Stimulated activated CD8-positive, alpha-beta memory T cell treated with anti-CD3 and anti-CD28 coated beads, Interleukin-15, amount 100 ng/mL, for 1 hour (primary cell): ENCODE data around the gene RGS7.
"Not testable (repeated sequence)": the region's sequence is repeated elsewhere in the genome, so short reads cannot be mapped to it uniquely, and the experiment has no call there.

ENCODE experiments used
- DNase-seq: peaks from one replicate; pipeline ENCODE4 v3.0.0-alpha.2; 2020; ENCODE audit warnings: low read depth

The RGS7 gene

DNA sequence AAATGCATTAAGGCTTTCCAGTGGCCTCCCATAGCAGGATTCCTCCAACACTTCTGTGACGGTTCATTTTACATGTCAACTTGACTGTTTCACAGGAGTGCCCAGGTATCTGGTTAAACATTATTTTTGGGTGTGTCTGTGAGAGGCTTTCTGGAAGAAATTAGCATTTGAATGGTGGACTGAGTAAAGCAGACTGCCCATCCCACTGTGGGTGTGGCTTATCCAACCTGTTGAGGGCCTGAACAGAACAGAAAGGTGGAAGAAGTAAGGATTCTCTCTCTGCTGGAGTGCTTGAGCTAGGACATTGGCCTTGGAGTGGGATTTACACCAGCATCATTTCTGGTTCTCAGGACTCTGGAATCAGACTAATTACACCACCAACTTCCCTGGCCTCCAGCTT is 85.6 kb downstream of the RGS7 start:
- DNase-seq, result no peak

DNA sequence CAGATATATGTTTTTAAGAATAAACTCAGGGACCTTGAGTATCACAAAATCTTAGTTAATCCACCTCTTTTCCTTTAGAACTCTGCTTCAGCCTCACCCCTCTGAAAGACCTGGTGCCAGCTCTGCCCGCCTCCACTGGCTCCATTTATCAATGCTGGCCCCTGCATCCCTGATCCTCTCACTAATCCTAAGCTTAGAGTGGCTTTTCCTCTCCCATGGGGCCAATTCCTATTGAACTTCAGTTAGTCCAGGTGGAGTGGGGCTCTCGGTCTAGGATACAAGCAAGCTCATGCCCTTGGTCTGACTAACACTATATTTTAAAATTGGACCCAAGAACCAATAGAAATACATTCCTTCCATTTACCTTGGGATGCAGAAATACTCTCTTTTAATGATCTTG is 87.0 kb downstream of the RGS7 start:
- DNase-seq, result no peak

DNA sequence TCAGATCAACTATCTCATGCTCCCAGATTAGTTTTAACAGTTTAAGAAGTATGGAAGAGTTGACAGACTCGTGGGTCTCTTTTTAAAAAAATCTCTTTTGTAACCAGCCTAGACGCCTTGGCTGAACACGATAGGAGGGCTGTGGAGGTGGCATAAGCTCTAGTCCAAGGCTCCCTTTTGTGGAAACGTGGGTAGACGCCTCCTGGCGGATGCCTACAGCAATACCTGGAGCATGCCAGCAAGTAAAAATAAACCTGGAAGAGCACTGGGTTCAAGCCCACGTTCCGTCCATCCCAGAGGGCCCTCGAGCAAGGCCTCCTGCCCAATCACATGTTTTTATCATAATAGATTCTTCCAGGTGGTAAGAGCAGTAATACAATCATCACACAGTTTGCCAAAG is 87.9 kb downstream of the RGS7 start:
- no peak for DNase-seq

DNA sequence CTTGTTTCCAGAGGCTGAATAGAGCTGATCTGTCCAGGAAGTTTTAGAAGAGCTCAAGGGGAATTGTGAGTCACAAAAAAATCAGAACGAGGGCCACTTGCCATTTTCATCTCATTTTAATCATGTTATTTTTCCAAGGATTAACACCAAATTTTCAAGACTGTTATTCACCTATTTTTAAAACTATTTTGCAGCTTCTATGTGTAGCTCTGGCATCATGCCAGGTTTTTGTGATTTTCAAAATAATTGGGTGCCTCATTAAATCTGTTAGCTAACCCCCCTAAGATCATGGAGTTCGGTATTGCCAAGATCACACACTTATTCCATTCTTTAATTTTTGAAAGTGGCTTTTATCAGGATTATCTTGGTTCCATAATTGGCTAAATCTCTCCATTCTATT is 90.9 kb downstream of the RGS7 start:
- DNase-seq, result no peak

DNA sequence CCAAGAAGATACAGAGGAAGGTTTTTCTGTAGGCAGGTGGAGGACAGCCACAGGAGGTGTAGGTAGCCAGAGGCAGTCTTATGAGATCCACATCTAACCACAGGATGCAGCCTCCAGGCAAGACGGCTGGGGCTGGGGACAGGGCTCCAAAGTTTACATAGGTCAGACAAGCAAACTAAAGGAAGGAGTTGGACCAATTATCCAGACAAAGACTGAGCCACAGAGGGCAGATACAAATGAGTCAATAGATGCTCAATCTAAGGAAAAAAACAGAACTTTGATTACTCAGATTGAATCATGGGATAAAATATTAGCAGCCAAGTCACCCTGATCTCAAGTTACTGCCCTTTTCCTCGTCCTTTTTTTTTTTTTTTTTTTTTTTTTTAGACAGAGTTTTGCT is 91.6 kb downstream of the RGS7 start:
- no peak for DNase-seq

DNA sequence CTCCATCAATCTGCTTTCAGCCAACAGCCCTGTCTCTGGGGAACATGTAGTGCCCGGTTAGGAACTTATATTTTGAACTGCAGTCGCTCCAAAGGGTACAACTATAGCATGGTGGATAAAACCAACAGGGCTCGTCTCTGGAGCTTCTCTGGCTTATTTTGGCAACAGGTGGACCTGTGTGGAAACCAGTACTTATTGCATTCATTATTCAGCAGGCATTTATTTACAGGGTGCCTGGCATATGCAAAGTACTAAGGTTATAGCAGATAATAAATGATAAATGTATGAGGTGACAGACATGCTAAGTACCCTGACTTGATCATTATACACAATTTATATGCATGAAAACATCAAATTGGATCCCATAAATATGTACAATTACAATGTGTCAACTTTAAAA is 93.7 kb downstream of the RGS7 start:
- DNase-seq, result no peak

DNA sequence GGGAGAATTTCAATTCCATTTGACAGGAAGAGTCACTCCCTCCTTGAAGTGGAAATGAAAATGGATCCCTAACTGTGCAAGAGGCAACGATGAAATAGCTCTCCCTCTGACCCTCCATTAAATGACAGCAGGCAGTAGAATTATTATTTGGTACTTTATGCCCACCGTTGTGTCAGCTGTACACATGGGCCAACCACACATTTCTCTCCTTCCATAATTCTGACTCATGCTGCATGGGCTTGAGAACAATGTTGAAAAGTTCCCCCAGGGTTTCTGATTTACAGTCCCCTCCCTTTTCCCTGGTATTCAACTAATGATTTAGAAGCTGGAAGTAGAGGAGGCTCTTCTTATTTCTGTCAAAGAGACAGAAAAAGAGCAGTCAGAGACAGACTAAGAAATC is 103.5 kb downstream of the RGS7 start:
- DNase-seq, result no peak

DNA sequence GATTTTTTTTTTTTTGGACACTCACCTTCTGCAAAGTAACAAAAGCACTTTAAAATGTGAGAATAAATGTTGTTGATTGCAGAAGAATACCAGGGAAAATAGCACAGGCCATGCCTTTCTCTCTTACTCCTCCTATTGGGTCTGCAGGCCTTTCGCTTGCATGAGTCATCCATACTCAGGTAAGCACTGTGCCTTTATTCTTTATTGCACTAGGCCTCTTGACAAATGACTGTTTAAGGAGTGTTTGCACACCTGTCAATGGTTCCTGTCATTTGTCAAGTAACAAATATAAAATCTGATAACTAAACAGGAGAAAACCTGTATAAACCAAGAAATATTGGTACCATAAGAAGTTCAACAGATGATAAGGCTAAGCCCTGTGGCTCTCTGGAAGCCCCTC is 106.5 kb downstream of the RGS7 start:
- DNase-seq, result no peak

DNA sequence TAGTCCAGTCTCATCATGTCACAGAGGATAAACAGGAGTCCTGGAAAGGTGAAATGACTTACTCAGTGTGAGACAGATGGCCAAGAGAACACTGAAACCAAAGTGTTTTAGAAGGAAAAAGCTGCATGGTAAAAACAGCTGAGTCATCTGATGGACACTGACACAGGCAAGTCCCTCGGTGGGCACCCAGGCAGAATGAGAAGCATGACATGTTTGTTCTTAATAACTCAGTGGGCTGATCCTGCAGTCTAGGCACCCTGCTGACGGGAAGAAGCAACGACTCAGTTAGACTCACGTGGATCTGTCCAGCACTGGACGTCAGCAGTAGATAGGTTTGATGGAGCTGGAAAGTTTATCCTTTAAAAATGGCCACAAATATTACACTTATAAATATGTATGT is 116.9 kb downstream of the RGS7 start:
- no peak for DNase-seq

DNA sequence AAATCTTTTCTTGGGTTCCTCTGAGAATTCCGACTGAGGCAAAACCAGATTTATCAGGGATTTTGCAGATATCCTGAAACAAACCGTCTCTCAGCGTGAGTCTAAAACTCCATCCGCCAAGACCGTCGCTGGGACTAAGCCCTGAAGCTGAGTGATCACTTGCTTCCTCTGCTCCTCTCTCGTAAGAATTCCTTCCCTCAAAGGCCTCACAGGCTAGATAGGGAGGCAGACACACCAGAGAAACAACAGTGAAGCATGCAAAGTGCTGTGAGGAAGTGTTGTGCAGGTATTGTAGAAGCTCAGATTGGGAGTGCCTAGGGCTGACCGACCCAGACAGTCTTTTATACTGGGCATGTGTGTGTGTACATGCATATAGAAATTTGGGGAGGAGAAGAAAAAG is 119.1 kb downstream of the RGS7 start:
- DNase-seq, result no peak

DNA sequence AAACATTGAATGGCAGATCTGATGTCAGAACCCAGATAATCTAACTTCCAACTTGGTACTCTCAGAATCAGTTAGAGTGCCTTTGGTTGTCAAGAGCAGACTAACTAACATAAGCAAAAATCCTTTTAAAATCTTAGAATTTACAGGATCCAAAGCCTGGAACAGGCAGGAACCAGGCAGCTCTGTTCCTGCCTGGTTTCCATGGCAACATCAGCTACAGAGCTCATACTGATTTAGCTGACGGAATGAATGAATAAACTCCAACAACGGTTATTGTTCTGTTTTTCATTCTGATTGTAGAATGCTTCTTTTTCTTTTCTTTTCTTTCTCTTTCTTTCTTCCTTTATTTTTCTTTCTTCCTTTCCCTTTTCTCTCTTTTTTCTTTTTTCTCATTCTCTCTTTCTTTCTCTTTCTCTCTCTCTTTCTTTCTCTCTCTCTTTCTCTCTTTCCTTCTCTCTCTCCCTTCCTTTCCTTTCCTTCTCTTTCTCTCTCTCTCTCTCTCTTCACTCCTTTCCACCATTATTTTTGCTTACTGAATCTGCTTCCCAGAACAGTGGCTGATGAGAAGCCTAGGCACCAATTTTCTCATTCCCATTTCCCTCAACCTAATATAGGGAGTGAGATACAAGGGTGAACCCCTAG is 121.6 kb downstream of the RGS7 start:
- no peak for DNase-seq

DNA sequence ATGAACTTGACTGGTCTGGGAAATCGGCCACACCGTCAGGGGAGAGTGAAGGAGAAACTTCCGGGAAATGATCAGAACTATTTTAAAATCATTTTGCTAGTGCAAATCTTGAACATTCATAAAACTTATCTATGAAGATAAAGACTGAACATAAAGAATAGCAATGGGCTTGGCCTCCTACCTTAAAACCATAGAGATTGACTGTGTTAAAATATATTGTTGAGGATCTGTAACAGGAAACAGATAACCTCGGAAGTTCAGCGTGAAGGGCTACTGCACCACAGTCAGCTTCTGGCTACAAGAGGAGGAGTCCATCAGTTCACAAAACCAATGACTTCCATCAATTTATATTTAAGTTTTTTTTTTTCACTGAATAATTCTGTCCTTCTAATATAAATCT is 127.3 kb downstream of the RGS7 start:
- no peak for DNase-seq

DNA sequence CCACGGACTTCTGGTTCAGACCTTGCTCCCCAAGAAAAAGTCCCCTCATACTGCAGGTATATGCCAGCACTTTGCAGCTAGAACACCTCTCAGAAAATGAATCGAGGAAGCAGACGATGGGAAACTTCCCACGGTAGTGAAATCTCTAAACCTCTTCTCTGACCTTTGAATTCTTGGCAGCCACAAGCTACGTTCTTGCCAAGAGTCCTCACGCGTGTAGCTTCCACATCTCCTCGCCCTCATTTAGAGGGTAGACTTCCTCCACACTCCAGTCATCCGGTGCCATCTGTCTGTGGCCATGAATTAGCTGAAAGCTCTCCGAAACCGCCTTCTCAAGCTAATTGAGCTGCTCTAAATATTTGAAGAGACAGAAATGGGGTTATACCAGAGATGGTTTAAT is 127.8 kb downstream of the RGS7 start:
- DNase-seq, result no peak

DNA sequence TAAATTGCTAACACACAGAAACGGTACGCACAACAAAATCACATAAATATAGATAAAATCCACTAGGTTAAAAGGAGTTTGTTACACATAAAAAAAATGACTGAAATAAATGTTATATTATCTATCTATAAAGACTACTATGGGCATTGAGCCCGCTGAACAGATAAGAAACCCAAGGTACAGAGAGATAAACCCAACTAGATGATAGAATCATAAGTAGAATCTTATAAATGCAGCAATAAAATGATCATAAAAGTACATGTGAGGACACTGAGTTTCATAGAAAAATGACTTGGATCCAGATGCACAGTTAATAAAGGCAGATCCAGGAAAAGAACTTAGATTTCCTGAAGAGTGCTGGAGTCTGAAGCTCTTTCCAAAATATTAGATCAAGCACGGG is 128.7 kb downstream of the RGS7 start:
- DNase-seq, result no peak

DNA sequence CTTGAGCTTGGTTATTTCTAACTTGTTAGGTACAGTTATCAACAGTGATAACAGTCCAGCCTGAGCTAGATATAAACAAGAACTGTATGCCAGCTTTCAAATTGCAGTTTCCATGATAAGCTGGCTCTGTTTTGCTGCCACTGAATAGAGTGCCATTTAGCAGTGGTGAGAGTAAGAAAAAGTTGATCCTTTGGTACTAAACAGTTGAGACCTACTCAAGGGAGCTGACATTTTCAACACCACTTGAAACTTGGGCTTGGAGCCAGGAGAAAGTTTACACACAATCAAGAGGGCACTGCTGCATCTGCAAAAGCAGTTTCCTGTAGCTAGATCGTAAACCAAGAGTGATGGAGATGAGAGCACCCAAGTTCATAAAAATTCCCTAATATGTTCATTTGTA is 131.3 kb downstream of the RGS7 start:
- no peak for DNase-seq

DNA sequence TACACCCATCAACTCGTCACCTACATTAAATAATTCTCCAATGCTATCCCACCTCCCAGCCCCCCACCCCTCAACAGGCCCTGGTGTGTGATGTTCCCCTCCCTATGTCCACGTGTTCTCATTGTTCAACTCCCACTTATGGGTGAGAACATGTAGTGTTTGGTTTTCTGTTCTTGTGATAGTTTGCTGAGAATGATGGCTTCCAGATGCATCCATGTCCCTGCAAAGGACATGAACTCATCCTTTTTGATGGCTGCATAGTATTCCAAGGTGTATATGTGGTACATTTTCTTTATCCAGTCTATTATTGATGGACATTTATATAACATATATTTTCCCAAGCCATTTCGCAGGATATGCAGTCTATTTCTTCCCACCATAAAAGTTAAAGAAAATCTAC is 132.8 kb downstream of the RGS7 start:
- not testable (repeated sequence) for DNase-seq

DNA sequence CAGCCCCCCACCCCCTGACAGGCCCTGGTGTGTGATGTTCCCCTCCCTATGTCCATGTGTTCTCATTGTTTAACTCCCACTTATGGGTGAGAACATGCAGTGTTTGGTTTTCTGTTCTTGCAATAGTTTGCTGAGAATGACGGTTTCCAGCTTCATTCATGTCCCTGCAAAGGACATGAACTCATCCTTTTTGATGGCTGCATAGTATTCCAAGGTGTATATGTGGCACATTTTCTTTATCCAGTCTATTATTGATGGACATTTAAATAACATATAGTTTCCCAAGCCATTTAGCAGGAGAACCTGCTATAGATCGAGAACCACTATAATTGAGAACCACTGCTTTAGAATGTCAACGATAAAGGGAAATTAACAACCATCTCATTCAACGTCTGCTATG is 134.2 kb downstream of the RGS7 start:
- DNase-seq, result not testable (repeated sequence)

DNA sequence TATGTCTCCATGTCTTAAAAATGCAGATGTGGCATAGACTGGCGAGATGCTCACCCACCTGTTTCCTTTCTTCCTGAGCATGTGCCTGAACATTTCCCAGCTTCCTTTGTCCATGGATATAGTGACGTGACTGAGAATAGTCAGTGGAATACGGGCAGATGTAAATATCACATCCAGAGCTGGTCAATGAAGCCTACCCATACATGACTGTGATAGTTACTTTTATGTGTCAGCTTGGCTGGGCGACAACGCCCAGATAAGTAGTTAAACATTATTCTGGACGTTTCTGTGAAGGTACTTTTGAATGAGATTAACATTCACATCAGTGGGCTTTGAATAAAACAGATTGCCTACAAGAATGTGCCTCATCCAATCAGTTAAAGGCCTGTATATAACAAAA is 135.7 kb downstream of the RGS7 start:
- DNase-seq, result no peak

DNA sequence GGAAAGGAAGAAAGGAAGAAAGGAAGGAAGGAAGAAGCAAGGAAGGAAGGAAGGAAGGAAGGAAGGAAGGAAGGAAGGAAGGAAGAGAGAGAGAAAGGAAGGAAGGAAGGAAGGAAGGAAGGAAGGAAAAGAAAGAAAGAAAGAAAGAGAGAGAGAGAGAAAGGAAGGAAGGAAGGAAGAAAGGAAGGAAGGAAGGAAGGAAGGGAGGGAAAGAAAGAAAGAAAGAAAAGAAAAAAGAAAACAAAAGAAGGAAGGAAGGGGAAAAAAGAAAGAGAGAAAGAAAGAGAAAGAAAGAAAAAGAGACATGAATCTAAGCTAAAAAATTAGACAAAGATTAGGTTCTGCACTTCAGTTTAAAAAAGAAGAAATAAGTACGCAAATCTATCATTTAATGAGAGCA is 136.1 kb downstream of the RGS7 start:
- DNase-seq, result not testable (repeated sequence)

DNA sequence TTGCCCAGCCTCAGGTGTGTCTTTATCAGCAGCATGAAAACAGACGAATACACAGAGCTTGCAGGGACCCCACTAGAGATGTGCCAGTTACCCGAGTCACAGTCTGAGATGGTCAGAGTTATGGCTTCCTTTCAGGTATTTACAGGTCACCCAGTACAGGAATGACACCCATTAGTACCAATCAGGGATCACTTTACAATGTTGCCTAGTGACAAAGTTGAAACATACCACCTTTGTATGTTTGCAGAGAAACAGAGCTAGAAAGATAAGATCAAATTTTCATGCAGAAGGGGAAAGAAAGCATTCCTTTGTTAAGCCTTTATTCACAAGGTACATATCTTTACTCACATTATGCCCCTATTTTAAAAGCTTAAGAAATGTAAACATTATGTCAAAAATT is 137.6 kb downstream of the RGS7 start:
- DNase-seq, result no peak

DNA sequence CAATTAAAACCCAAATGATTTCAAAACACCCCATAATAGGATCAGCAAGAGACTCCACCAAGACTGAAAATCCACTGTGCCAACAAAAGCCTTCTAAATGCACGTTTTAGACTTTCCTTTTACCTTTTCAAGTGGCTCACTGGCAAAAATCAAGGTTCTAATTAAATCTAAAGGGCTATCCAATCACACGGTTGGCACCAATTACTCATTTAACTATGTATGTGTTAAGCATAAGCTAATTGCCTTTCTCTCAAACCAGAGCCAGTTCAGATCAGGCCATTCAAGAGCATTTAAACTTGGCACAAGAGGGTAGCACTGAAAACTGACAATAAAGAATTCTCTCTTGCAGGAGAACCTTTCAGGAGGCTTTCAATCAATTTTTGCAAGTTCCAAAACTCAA is 139.5 kb downstream of the RGS7 start:
- DNase-seq, result no peak

DNA sequence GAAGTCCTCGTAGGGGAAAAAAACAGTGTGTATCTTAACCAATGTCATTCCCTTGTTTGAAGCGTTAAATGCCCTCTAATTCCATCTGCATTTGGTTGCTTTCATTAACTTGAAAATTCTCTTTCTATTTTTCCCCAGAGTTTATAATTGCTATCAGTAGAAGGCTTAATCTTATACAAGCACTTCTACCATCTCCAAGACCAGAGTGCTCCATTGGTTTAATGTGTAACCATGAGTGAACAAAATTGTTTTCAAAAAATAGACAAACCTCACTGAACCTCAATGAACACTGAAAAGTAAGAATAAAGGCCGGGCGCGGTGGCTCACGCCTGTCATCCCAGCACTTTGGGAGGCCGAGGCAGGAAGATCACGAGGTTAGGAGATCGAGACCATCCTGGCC is 141.3 kb downstream of the RGS7 start:
- DNase-seq, result no peak

DNA sequence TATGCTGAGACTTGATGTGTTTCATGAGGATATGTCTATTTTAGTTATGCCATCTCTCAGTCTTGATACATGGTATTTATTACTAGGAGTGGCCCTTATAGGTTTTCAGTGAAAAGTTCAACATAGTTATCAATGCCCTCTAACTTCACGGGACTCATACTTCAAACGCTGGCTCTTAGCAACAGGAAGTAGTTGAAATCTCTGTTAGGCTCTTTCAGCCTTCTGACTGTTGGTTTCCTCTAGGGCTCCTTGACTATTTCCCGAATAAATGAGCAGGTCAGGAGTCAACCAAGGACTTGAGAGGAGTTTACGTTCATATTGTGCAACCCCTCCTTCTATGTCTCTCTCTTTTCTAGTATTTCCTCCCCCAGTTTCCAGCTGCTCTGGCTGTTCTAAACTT is 141.8 kb downstream of the RGS7 start:
- no peak for DNase-seq

DNA sequence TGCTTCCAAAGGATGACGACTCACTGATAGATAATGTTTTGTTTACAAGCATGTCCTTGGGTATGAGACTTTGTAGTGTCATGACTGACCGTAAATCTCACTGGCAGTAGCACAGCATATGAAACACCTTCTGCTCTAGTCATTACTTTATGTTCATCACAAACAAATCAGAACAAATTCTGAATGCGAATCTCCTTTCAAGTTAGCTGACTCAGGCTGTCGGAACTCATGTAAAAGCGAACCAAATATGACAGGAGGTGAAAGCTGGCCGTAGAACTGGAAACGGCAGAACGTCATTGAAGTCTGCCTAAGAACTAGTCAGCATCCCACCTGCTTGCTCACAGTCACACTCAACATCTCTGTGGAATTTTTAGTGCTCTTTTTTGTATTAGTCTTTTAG is 143.9 kb downstream of the RGS7 start:
- no peak for DNase-seq

DNA sequence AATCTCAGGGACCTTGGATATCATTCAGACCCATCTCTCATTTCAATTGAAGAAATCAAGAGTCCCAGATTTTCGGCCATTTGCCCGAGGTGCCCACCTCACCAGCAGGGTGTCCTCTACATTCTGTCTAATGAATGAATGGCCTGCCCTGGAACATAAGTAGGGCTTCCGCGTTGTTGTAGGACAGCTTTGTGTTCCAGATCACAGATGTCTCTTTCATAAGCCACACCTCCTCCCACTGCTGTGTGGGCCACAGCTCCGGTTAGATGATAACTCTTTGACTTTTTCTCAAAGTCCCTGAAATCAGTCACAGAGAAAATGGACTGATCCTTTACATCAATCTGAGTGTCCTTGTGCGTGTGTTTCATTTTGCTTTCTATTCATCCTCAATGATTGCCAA is 144.4 kb downstream of the RGS7 start:
- no peak for DNase-seq
